B cell (primary cell): Measurements from ENCODE around the gene NEAT1.

Experiments used
- CTCF ChIP-seq: fragments of 200-600 bp; IDR thresholded peaks from one replicate; pipeline ENCODE4 v1.8.0; 2022; ENCODE audit warnings: antibody characterized with exemption, mild to moderate bottlenecking
- EZH2 ChIP-seq: IDR thresholded peaks from 2 replicates; pipeline ENCODE4 v1.6.1; 2012; ENCODE audit warnings: borderline replicate concordance, low read depth, mild to moderate bottlenecking, moderate library complexity, low read length; ENCODE audit not compliant: insufficient read depth, poor library complexity, severe bottlenecking

- TF ChIP-seq CTCF (no peak), EZH2 (no peak)
Observed at GRCh38 chr11:65432100-65432650, 9.6 kb downstream of the NEAT1 start.
